HepG2 (cell line): ENCODE measurements around the gene TMEM87A. TPM values are rescaled to one million over a fixed set of nuclear protein-coding genes. Genes with fewer than 3 reads are reported as not detected.

Source experiments
- ATAC-seq: fragments of 200-7000 bp; cut with Tn5 transposase; 3 replicates; pipeline ENCODE4 v1.9.1; 2020; ENCODE audit warnings: mild to moderate bottlenecking, moderate library complexity
- BruUV-seq: library from RNA; stranded (reverse); fragments of 400-500 nt; replicated peaks from 2 replicates; lab custom pipeline; 2021; lab: Mats Ljungman, UMichigan
- CTCF ChIA-PET: fragments of 300-600 bp; formaldehyde crosslinking; extraction: SDS; loops from one replicate; lab custom pipeline; 2021; ENCODE audit warnings: low total read pairs, inconsistent platforms, low intra/inter-chr PET ratio; lab: Yijun Ruan, JAX
- POLR2A ChIA-PET: fragments of 350-600 bp; sonication (Branson Sonifier 250); formaldehyde crosslinking; loops from one replicate; lab custom pipeline; 2020; ENCODE audit warnings: antibody characterized with exemption, inconsistent platforms; lab: Yijun Ruan, JAX
- DNase-seq: peaks from one replicate; pipeline ENCODE4 v3.0.0-alpha.2; 2015; ENCODE audit warnings: low spot score
- FAIRE-seq: peaks from 3 replicates; lab custom pipeline; 2011; peaks lifted over from hg19 to GRCh38; lab: Jason Lieb, UNC
- H2AFZ ChIP-seq: one replicate; pipeline ENCODE4 v1.6.1; 2011; ENCODE audit warnings: low read length, inconsistent platforms
- H3K27ac ChIP-seq: fragments of 300-600 bp; 3 replicates; pipeline ENCODE4 v1.8.0; 2011; ENCODE audit warnings: mixed run types, mild to moderate bottlenecking, mixed read lengths, low read length, inconsistent platforms; ENCODE audit not compliant: insufficient read depth; ENCODE audit errors: extremely low read length
- H3K27me3 ChIP-seq, 2 experiments: fragments of 200-600 bp in 1 of 2; 2 replicates in 1 of 2; 3 replicates in 1 of 2; pipeline versions ENCODE4 v1.6.0 to v1.8.0; 2011; ENCODE audit warnings: low read length in 2 of 2, mild to moderate bottlenecking in 2 of 2, moderate library complexity in 2 of 2, inconsistent platforms in 1 of 2; ENCODE audit not compliant: insufficient read depth in 2 of 2, control insufficient read depth in 1 of 2
- H3K36me3 ChIP-seq, 2 experiments: fragments of 200-600 bp in 1 of 2; replicated peaks in 1 of 2; 2 replicates in 1 of 2; 3 replicates in 1 of 2; pipeline versions ENCODE4 v1.5.1 to v1.8.0; 2011; ENCODE audit warnings: low read length in 2 of 2, inconsistent platforms in 1 of 2; ENCODE audit not compliant: insufficient read depth in 2 of 2, control insufficient read depth in 1 of 2
- H3K4me1 ChIP-seq: 2 replicates; pipeline ENCODE4 v1.5.1; 2012; ENCODE audit warnings: low read length, inconsistent platforms; ENCODE audit not compliant: insufficient read depth
- H3K4me2 ChIP-seq: 2 replicates; pipeline ENCODE4 v1.6.0; 2011; ENCODE audit warnings: low read depth, low read length, inconsistent platforms
- H3K4me3 ChIP-seq, 3 experiments: fragments of 200-600 bp in 1 of 3; sonication (generic), shearing (Covaris generic) in 1 of 3; replicated peaks in 1 of 3; 2 replicates each; pipeline ENCODE4 v1.5.1; 2011 to 2016; ENCODE audit warnings: low read length in 3 of 3, inconsistent platforms in 2 of 3, low read depth in 2 of 3, mild to moderate bottlenecking in 2 of 3, control low read depth in 1 of 3, mixed read lengths in 1 of 3; ENCODE audit not compliant: insufficient read depth in 1 of 3
- H3K79me2 ChIP-seq: one replicate; pipeline ENCODE4 v1.6.1; 2011; ENCODE audit warnings: low read length, inconsistent platforms; ENCODE audit not compliant: insufficient read depth
- H3K9ac ChIP-seq: 2 replicates; pipeline ENCODE4 v1.6.0; 2011; ENCODE audit warnings: mild to moderate bottlenecking, low read depth, low read length, inconsistent platforms; ENCODE audit not compliant: insufficient read depth
- H3K9me3 ChIP-seq: 2 replicates; pipeline ENCODE4 v1.5.1; 2012; ENCODE audit warnings: mild to moderate bottlenecking, low read length
- H4K20me1 ChIP-seq: 2 replicates; pipeline ENCODE4 v1.6.0; 2011; ENCODE audit warnings: inconsistent platforms, mild to moderate bottlenecking, low read length, moderate library complexity; ENCODE audit not compliant: insufficient read depth
- AGO1 ChIP-seq: fragments of 200-400 bp; formaldehyde crosslinking; IDR thresholded peaks from 2 replicates; pipeline ENCODE4 v1.6.1; 2017; ENCODE audit warnings: mild to moderate bottlenecking, low read depth, low read length, moderate library complexity; ENCODE audit not compliant: poor library complexity, severe bottlenecking
- AGO2 ChIP-seq: fragments of 200-400 bp; formaldehyde crosslinking; optimal IDR thresholded peaks from 2 replicates; pipeline ENCODE3; 2017; ENCODE audit warnings: mild to moderate bottlenecking, low read depth, low read length, moderate library complexity
- CENPT ChIP-seq: sonication (generic); formaldehyde crosslinking; IDR thresholded peaks from 2 replicates; pipeline ENCODE4 v1.8.0; 2022; ENCODE audit warnings: low read depth, mild to moderate bottlenecking, moderate library complexity, missing genetic modification reagents
- DNMT1 ChIP-seq: sonication (generic); formaldehyde crosslinking; IDR thresholded peaks from 2 replicates; pipeline ENCODE4 v1.5.1; 2020; ENCODE audit warnings: mild to moderate bottlenecking, missing genetic modification reagents
- ELF1 ChIP-seq: sonication (generic); formaldehyde crosslinking; IDR thresholded peaks from 2 replicates; pipeline ENCODE4 v1.4.0; 2020; ENCODE audit warnings: missing genetic modification reagents
- GABPB1 ChIP-seq: IDR thresholded peaks from 2 replicates; pipeline ENCODE4 v1.6.1; 2016; ENCODE audit warnings: mild to moderate bottlenecking, missing genetic modification reagents, moderate library complexity, missing compliant biosample characterization
- PHB2 ChIP-seq: fragments of 450-650 bp; IDR thresholded peaks from 2 replicates; pipeline ENCODE4 v1.6.1; 2018; ENCODE audit not compliant: partially characterized antibody
- RFXANK ChIP-seq: IDR thresholded peaks from 2 replicates; pipeline ENCODE4 v1.6.1; 2016
- STAT5B ChIP-seq: sonication (generic); formaldehyde crosslinking; IDR thresholded peaks from 2 replicates; pipeline ENCODE4 v1.4.0; 2020; ENCODE audit warnings: missing genetic modification reagents
- ZBTB7A ChIP-seq: sonication (generic); formaldehyde crosslinking; IDR thresholded peaks from 2 replicates; pipeline ENCODE4 v1.8.0; 2022; ENCODE audit warnings: mild to moderate bottlenecking, missing genetic modification reagents
- ZNF205 ChIP-seq: IDR thresholded peaks from 2 replicates; pipeline ENCODE4 v1.6.1; 2018; ENCODE audit warnings: missing biosample characterization, missing genetic modification reagents
- ZSCAN31 ChIP-seq: sonication (generic); formaldehyde crosslinking; IDR thresholded peaks from 2 replicates; pipeline ENCODE4 v1.5.0; 2020; ENCODE audit warnings: low read depth, mild to moderate bottlenecking, missing genetic modification reagents
- WGBS: methylation state at CpG from one replicate; pipeline ENCODE4 v1.1.6; 2017; ENCODE audit warnings: low lambda C conversion rate; 5-methylcytosine and 5-hydroxymethylcytosine counted together
- in situ Hi-C: cut with HindIII; loops from 2 replicates; pipeline ENCODE4 v1.10.0; 2017; ENCODE audit warnings: low pct_unique_long_range_greater_than_20kb; ENCODE audit not compliant: extremely low pct_ligation_motif_present
- intact Hi-C: fragments of 100-400 bp; cut with micrococcal nuclease; formaldehyde crosslinking; loops from one replicate; pipeline ENCODE4 v1.10.0; 2022; ENCODE audit not compliant: unreplicated experiment
- polyA plus RNA-seq, 8 experiments: library from polyadenylated mRNA; depleted of rRNA in 3 of 8; stranded (reverse) in 7 of 8; unstranded in 1 of 8; fragments of >200 nt; fragmentation: Illumina TruSeq in 4 of 8; extraction: Trizol in 4 of 8; gene quantifications; 2 replicates each; pipeline versions ENCODE4 v1.2.1 to v1.2.3, GENCODE V29; 2011 to 2016; ENCODE audit warnings: low read depth in 4 of 8, missing spikeins in 1 of 8, mixed read lengths in 1 of 8; ENCODE audit not compliant: insufficient read depth in 1 of 8
- total RNA-seq, 5 experiments: library from RNA; depleted of rRNA; stranded (reverse); fragments of >200 nt; fragmentation: Illumina TruSeq; extraction: Trizol; gene quantifications; 2 replicates each; pipeline ENCODE4 v1.2.3, GENCODE V29; 2016; ENCODE audit warnings: low read depth in 1 of 5
- TF ChIP-seq, protein P1 (sequence below): sonication (generic); formaldehyde crosslinking; IDR thresholded peaks from 2 replicates; pipeline ENCODE4 v1.4.0; 2020; ENCODE audit warnings: missing genetic modification reagents
- TF ChIP-seq, protein P2 (sequence below), 2 experiments: sonication (generic) in 1 of 2; formaldehyde crosslinking in 1 of 2; IDR thresholded peaks; 2 replicates each; pipeline versions ENCODE4 v1.6.1 to v1.9.0; 2014 to 2022; ENCODE audit warnings: antibody characterized with exemption in 1 of 2, borderline replicate concordance in 1 of 2, inconsistent platforms in 1 of 2, low read depth in 1 of 2, missing genetic modification reagents in 1 of 2
- TF ChIP-seq, protein P3 (sequence below): IDR thresholded peaks from 2 replicates; pipeline ENCODE4 v1.6.1; 2012; ENCODE audit warnings: inconsistent platforms
- TF ChIP-seq, protein P4 (sequence below): sonication (generic); formaldehyde crosslinking; IDR thresholded peaks from 2 replicates; pipeline ENCODE4 v1.4.0; 2020; ENCODE audit warnings: missing genetic modification reagents

The TMEM87A gene
- total and polyA plus RNA-seq, 2 of the 13 experiments (the other 11 are each of a cell fraction or from before 2014, with no cell fraction given): 20.2 to 42.8 TPM

DNA sequence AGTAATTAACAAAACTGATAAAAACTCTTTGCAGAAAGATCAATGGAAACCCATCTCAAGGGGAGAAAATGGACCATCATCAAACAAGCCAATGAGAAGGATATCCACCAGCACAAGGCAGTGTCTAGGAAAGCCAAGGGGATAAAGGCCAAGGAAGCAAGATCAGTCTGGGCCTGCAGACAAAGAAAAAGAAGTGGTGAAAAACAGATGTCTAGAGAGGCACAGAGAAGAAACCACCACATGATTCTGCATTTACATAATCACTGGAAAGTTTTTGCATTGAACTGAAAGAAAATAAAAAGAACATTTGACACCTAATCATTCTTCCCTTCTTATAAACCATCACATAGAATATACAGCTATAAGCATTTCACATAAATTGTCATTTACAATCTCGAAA, 42.1 kb downstream of the TMEM87A start:
- intact Hi-C loops: no loop called here
- Histone ChIP-seq H3K27ac (no peak overlapping the region), H3K4me3 (no peak overlapping the region), H4K20me1 (no peaks in the 10 kb centered on the region), H3K36me3 (peaks cover 13 to 53% of the 10 kb centered on the region in 2 experiments), H3K4me2 (no peak overlapping the region)
- WGBS: 92% methylated on average over 1 of the region's 1 CpG
- no peak for DNase-seq
- no peak for TF ChIP-seq ZBTB7A (CRISPR knock-in tag)
- TF ChIP-seq STAT5B (CRISPR knock-in tag): no peak
- TF ChIP-seq, protein P1, sequence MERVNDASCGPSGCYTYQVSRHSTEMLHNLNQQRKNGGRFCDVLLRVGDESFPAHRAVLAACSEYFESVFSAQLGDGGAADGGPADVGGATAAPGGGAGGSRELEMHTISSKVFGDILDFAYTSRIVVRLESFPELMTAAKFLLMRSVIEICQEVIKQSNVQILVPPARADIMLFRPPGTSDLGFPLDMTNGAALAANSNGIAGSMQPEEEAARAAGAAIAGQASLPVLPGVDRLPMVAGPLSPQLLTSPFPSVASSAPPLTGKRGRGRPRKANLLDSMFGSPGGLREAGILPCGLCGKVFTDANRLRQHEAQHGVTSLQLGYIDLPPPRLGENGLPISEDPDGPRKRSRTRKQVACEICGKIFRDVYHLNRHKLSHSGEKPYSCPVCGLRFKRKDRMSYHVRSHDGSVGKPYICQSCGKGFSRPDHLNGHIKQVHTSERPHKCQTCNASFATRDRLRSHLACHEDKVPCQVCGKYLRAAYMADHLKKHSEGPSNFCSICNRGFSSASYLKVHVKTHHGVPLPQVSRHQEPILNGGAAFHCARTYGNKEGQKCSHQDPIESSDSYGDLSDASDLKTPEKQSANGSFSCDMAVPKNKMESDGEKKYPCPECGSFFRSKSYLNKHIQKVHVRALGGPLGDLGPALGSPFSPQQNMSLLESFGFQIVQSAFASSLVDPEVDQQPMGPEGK (CRISPR knock-in tag): no peak
- TF ChIP-seq ELF1 (CRISPR knock-in tag): no peak
- TF ChIP-seq ZNF205: no peak
- no peak for TF ChIP-seq RFXANK
- TF ChIP-seq ZSCAN31 (CRISPR knock-in tag): no peak
- TF ChIP-seq, protein P2, sequence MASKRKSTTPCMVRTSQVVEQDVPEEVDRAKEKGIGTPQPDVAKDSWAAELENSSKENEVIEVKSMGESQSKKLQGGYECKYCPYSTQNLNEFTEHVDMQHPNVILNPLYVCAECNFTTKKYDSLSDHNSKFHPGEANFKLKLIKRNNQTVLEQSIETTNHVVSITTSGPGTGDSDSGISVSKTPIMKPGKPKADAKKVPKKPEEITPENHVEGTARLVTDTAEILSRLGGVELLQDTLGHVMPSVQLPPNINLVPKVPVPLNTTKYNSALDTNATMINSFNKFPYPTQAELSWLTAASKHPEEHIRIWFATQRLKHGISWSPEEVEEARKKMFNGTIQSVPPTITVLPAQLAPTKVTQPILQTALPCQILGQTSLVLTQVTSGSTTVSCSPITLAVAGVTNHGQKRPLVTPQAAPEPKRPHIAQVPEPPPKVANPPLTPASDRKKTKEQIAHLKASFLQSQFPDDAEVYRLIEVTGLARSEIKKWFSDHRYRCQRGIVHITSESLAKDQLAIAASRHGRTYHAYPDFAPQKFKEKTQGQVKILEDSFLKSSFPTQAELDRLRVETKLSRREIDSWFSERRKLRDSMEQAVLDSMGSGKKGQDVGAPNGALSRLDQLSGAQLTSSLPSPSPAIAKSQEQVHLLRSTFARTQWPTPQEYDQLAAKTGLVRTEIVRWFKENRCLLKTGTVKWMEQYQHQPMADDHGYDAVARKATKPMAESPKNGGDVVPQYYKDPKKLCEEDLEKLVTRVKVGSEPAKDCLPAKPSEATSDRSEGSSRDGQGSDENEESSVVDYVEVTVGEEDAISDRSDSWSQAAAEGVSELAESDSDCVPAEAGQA (IDR thresholded peaks at IDR 0.05; ENCODE audit: low read depth): no peak
- TF ChIP-seq, protein P2 (CRISPR knock-in tag; IDR thresholded peaks at IDR 0.05; ENCODE audit: borderline replicate concordance): no peak
- TF ChIP-seq CENPT: no peak
- TF ChIP-seq AGO1: no peak
- TF ChIP-seq, protein P3, sequence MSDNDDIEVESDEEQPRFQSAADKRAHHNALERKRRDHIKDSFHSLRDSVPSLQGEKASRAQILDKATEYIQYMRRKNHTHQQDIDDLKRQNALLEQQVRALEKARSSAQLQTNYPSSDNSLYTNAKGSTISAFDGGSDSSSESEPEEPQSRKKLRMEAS: no peak
- TF ChIP-seq, protein P4, sequence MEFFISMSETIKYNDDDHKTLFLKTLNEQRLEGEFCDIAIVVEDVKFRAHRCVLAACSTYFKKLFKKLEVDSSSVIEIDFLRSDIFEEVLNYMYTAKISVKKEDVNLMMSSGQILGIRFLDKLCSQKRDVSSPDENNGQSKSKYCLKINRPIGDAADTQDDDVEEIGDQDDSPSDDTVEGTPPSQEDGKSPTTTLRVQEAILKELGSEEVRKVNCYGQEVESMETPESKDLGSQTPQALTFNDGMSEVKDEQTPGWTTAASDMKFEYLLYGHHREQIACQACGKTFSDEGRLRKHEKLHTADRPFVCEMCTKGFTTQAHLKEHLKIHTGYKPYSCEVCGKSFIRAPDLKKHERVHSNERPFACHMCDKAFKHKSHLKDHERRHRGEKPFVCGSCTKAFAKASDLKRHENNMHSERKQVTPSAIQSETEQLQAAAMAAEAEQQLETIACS: no peak
- TF ChIP-seq DNMT1: no peak
- no peak for TF ChIP-seq AGO2
- no peak for TF ChIP-seq GABPB1 (CRISPR knock-in tag)
- TF ChIP-seq PHB2: no peak
- TF ChIP-seq, all 625 proteins: peak for 0
- POLR2A ChIA-PET: no interaction called here
- Histone ChIP-seq H3K9me3 (no peaks in the 10 kb centered on the region), H3K27me3 (no peaks in the 10 kb centered on the region), H3K79me2 (no peaks in the 10 kb centered on the region), H2AFZ (no peak overlapping the region), H3K4me1 (peaks cover 27% of the 10 kb centered on the region), H3K9ac (no peak overlapping the region)
- in situ Hi-C loops: no loop called here
- ATAC-seq (no peak), FAIRE-seq (no peak)
- CTCF ChIA-PET: no interaction called here
- TSS peak; percentile 9 for BruUV-seq
